GM19455 (cell line): ENCODE measurements around the gene TBX1.

Source experiments
- ATAC-seq: cut with Tn5 transposase; IDR thresholded peaks from one replicate; pipeline ENCODE4 v1.9.1; 2021; ENCODE audit not compliant: unreplicated experiment

TBX1 gene

DNA sequence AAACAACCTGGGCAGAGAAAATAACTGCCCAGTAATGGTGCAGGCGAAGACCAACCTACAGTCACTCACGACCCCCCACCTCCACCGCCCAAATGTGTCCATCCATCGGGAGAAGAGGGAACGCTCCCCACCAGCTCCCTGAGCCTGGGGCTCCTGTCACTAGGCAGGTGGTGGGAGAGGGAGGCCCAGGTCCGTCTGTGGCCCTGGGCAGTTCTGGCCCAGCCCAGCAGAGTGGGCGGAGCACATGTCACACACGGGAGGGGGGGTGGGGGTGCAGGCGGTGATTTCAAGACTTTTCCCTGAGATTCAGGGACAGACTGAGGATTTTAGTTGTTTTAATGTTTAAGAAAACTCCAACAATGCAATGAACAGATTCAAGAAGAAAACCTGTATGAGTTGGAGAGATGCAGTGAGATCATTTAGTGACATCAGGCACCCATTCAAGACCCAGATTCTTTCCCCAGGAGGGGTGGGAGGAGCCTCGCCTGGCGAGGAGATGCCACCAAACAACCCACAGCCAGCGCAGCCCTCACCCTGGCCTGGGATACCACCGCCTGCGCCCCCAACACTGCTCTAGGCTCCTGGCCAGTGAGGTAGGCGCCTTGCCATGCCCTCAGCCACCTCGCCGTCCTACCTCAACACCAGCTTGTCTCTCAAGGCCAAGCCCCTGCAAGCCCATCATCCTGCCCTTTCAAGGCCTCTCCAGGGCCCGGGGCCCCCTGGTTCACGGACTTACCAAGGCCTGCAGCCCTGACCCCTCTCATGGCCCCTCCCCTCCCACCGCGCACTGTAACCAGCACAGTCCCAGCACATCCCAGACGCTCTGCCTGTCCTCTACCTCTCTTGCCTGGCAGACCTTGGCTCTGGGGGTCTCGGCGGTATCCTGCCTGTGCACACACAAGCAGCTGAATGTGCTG lies 36.8 kb downstream of the TBX1 start:
- no peak for ATAC-seq

DNA sequence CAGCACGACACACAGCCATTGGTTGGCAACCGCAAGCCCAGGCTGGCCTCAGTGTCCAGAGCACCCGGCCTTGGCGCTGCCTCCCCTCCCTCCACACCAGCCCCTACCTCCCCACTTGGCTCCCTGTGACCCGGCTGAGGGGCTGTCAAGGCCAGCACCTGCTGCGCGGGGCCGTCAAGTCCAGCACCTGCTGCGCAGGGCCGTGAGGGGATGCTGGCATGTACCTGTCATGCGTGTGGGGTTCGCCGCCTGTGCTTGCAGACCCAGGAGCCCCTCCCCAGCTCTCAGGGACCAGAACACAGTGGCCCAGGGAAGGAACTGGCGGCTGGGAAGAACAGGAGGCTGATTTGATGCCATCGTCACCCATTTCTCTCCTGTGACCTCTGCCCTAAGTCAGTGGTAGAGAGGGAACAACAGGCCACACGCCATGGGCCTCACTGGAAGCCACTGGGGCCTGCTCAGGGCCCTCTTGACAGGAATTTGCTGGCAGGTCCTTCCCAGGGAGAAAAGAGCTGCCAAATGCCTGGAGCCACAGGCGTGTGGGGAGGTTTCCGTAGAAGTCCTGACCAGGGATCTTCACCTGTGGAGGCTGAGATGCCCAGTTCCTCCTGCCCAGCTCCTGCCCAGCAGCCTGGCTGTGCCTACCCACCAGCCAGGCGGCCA lies 37.6 kb downstream of the TBX1 start:
- ATAC-seq: no peak

DNA sequence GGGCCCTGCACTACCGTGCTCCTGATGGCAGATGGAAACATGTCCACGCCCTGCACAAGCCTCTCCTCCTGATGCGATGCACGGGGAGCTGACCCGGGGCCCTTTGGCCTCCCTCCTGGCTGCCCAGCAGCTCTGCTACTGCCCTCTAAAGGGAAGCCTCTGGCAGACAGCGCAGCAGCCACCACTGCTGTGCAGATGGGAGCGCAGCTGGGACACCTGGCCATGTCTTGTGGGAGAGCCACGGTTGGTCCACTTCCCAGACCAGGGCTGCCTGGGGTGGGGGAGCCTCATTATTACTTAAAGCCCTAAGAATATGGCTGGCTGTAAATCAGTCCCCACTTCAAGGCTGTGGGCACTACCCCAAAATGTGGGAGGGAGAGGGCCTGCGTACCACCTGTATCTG lies 38.3 kb downstream of the TBX1 start:
- ATAC-seq: no peak

DNA sequence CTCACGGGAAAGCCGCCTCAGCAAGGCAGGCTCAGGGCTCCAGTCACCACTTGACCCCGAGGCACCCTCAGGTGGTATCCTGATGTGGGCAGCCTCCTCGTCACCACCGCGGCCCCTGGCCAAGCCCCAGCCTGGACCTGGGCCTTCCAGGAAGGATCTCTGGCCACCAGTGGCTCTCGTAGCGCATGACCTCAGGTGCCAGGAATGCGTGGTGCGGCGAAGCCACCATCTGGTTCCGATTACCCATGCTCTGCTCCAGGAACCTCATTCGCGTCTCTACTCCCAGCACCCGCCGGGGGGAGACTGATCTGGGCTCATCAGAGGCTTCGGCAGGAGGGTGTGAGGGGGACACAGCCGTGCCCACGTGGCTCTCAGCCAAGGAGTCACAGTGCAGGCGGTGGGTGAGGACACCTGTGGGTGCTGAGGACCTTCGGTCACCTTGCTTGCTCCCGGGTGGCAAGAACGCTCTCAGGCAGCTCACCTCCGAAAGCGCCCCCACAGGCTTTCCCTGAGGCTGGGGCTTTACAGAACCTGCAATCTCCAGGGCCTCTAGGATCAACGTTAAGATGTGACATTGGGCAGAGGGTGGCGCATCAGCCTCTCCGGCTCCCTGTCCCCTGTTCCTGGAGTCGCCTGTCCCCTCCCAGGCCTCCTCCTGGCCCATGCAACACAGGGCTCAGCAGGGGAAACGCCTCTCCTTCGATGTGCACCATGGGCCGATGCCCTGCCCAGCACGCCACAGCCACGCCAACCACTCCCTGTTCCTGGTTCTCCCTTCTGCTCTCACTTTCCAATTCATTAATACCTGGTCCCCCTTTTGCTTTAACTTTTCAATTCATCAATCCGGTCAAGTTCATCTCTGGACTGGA lies 39.0 kb downstream of the TBX1 start:
- ATAC-seq: no peak

DNA sequence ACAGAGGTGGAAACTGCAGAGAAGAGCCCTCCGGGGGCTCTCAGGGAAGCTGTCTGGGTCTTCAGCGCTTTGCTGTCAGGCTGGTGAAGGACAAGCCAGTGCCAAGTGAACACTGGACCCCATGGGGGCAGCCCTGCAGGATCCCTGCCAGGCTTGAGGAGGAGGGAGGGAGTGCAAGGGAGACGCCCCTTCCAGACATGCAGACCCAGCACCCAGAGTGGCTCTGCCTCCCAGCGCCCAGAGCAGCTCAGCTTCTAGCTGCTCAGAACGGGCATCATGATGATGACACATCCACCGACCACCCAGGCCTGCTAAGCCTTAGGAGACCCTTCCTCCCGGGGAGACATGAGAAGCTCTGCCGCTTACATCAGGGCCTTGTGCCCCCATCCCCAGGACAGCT lies 39.7 kb downstream of the TBX1 start:
- ATAC-seq: no peak

DNA sequence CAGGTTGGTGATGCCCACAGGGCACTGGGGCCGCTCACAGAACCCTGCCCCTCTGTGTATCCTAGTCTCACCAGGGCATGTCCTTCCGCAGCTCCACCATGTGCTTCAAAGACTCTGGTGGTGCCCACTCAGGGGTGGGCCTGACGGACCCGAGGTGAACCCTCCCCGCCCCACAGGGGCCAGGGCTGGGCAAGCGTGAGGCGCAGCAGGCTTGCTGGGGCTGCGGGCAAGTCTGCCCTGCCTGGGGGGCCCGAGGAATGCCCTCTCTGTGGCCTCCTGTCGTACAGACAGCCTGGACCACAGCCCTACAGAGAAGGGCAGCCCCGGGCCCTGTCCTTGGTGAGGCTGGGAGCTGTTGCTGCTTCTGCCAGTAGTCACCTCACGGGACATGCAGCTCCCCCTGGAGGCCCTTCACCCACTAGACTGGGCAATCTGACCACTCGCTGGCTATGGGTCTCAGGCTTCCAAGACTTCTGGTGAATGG lies 40.2 kb downstream of the TBX1 start:
- ATAC-seq: no peak

DNA sequence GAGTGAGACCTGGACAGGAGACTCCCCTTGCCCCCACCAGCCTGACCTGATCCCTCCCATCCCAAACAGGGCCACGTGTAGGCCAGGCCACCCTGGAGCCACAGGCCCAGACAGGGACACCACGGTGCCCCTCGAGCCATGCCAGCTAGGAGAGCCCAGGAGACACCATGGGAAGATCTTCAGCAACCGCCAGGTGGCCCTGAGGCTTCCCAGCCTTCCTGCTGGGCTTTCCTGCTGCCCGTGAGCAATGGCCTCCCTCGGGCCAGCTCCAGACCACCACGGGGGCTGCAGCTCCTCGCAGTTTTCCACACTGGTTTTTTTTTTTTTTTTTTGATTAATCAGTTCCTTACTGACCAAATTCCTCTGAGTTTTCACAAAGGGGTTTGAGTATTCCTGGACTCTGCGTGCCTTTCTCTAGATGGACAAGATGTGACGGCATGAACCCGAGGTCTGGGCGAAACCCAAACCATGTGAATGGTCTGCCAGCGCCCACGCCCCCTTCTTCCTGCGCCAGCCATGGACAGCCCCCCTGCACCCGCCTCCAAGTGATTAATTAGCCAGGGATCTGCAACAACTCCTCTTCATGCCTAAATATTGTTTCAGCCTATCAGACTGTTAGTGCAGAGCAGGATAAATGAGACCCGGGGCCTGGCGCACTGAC lies 40.9 kb downstream of the TBX1 start:
- no peak for ATAC-seq

DNA sequence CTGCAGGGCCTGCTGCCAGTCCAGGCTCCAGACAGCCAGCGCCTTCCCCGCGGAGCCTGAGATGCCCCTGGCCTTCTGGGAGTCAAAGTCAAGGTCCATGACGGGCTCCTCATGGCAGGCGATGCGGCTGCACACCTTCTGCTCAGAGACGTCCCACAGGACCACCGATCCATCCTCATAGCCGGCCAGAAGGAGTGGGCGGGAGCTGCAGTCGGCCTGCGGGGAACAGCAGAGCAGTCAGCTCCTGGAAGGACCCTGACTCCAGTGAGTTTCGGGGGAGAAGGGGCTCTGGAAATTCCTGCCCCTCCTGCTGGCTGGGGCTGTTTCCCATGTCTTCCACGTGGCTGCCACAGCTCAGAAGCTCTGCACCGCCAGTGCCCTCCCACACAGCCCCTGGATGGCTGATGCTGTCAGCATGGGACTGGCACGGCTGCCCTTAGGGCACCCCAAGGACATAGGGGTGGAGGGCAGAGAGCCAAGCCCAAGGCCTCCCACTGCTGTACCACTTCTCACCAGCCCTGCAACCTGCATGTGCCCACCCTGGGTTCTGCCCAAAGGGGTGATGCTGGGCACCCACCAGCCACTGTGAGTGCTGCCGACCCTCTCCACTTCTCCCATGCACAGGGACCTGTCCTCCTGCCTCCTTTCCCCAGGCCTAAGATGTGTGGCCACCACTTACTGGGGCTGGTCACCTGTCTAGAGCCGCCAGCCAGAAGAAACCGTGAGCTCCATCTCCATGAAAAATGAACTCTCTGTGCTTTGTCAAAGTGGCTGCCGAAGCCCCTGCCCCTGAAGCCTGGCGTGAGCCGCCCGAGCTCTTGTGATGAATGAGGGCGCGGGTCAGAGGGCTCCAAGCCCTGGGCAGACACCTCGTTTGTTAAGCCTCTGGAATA lies 41.7 kb downstream of the TBX1 start:
- no peak for ATAC-seq

DNA sequence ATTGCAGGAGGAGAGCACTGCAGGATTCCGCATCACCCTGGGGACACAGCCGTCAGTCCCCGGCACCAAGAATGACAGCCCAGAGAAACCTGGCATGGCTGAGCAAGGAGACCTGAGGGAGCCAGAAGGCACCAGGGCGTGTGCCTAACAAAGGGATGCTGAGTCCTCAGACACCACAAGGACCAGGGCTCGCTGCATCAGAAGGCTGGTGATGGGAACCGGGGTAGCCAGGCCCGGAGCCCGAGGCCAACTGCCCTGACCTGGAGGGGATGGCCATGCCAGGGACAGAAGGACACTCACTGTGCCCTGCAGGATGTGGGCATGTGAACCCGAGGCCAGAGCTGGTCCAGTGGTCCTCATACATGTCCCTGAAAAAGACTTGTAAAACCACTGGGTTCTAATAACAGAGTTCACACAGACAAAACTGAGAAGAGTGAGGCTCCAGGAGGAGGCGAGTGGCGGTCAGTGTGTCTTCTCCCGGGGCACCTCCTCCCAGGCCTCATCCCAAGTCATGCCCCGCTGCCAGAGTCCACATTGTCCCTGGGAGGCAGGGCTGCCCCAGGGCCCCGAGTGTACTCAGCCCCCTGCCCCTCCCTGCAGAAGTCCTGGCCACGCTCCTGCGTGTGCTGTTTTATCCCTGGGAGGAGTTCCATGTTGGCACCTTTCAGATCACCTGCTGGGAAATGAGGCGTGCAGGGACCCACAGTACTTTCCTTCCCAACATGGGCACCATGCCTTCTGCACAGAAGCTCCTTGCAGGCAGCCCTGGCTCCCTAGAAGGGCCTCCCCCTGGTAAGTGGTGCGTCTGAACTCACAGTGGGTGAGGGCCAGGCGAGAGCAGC lies 42.5 kb downstream of the TBX1 start:
- no peak for ATAC-seq

DNA sequence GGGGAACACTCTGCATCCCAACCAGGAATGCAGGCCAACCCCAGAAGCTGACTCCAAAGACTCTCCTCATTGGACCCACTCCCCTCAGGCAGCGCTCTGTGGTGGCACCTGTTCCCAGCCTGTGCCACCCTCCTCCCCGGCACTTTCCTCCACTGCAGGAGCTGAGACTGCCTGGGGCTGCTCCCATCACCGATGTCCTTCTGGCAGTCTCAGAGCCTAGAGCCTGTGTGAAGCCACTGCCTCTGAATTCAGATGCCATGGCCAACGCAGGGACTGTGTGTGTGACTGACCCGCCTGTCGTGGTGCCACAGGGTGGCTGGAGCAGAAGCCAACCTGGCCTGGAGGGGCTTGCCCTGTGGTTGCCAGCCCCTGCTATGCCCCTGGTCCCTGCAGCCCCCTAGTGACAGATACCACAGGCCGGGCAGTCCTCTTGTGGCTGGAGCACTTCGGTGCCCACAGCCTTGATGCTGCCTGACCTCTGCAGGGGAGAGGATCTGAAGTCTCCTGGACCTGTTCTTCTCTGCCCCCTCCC lies 43.2 kb downstream of the TBX1 start:
- ATAC-seq: no peak

DNA sequence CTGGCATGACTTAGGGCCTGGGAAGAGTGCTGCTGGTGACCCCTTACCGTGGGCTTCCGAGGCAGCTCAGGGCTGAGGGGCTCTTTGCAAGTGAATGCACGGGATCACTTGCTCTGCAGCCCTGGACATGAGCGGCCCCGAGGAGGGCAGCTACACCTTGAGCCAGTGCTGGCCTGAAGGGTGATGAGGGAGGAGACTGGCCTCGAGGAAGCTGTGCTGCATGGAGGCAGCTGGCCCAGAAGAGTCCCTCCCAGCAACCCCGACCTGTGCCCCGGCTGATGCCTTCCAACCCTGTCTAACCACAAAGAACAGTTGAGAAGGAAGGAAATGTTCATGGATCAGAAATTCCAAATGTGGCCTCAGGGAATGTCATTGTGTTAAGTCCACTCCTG lies 45.2 kb downstream of the TBX1 start:
- no peak for ATAC-seq

DNA sequence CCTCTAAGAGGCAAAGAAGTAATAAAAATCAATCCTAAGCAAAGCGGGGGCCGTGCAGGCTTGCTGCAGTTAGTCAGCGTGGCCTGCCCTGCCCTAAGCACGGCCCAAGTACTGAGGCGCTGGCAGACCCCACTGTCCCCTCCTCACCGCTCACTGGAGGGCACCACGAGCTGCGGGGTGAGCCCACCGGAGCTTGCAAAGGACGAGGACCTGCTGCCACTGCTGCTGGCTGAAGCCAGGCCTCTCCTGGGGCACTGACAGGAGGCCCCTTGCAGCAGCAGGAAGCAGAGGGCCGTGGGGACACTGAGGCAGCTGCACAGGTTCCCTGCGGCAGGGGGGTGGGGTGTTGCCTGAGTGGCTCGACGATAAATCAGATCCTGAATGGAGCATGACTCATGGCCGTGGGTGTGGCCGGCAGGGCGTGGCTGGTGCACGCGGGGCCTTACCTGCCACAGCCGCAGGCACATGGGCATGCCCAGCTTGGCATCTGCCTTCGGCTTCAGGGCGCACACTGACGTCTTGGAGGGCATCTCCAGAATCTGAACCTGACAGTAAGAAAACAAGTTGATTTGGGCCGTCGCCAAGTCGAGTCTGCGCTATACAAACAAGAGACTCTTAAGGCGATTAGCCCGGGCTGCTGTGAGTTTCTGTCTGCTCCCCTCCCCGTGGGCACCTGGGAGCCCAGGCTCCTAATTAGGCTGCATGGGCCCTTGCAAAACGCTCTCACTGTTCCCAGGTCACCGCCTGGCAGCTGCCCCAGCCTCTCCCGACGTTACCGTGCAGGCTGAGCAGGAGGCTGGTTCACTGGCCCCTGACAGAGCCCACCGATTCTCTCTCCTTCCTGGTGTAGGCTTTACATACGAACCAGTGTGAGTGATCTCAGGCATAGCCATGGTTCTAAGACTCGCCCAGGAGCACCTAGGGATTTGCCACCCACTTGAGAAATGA lies 45.9 kb downstream of the TBX1 start:
- ATAC-seq: no peak

DNA sequence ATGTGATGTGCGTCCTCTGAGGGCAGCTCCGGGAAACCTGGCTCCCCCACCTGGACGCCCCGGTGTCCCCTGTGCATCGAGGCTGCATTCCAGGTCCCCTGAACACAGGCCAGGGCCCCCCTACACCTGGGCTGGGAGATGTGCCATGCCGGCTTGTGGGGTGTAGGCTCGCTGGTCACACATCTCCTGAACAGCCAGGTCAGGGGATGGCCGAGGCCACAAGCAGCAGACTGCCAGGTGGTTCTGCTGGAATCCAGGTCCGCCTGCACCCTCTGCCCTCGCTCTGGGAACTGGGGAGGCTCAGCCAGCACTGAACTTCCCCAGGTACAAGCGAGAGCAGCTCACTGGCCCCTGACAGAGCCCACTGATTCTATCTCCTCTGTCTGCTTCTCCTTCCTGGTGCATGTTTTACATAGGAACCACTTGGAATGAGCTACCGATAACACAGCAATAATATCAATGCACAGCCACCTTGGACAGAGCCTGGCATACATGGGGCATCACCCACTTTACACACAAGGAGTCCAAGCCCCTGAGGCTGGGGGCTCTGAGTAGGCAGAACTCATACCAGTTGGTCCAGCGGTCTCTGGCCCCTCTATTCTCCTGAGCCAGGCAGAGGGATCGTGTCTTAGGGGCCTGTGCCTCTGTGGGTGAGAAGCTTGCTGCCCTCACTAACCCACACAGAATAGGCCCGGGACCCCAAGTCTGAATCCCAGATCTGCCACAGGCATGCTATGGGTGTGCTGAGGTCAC lies 46.8 kb downstream of the TBX1 start:
- ATAC-seq: no peak

DNA sequence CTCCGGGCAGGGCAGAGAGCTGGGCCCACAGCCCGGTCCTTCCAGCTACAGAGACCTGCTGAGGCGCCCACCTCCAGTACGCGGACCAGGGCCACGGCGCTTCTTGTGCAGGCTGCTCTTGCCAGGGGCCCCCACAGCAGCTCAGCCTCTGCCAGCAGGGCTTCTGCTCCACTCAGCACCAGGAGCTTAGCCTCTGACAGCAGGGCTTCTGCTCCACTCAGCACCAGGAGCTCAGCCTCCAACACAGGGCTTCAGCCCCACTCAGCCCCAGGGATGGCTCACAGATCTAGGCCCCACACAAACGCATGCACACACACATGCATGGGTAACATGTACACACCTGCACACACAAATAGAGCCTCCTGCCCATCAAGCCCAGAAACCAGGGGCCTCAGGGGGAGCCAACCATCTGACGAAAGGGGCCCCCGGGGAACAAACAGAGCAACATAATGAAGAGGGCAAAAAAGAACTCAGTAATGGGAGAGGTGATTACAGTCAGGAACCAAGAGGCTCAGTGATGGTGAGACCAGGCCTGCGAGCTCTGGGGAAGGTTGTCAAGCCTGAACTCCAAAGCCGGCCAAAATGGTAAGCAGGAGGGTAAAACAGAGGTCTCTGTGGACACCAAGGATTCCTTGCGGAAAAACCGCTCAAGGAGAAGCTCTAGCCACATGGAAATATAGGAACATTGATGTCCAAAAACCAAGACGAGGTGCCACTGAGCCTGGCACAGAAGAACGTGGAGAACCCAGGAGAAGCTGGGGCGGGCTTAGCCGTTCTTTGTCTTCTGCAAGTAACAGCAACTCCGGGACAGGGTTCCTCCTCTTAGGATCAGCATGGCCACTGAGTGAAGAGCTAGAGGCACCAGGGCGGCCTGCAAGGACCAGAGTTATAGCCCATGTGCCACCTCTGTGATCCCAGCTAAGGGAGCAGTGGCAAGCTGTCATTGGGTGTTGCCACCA lies 47.6 kb downstream of the TBX1 start:
- ATAC-seq: no peak

DNA sequence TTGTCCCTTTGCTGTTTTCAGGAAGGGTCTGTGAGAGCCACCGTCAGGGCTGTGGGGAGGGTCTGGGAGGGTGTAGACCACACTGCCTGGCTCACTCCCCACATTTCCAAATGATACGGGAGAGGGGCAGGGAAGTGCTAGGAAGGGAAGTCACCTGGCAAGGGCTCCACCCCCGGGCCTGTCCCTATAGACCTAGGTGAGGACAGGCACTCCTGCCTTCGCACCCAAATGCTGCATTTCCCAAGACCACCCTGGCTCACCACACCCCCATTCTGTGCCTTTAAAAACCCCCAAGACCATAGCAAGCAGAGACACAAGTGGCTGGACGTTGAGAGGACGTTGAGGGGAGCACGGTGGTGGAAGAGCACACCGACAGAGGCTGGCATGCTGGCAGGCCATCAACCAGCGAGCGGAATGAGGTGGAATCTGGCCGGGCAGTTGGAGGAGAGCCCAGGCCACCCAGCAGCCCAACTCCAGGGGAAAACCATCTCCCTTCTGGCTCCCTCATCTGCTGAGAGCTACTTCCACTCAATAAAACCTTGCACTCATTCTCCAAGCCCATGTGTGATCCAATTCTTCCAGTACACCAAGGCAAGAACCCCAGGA lies 48.4 kb downstream of the TBX1 start:
- ATAC-seq: no peak
